Activated T-helper 1 cell treated with anti-CD3 and anti-CD28 coated beads, Interleukin-12 subunit alpha, Interleukin-12 subunit beta, Interleukin-2, Interleukin-4 antibody, amounts not matched to agents 30 ng/mL and 10 ng/mL and 1 ng/mL, durations not matched to agents 14 hours and 24 hours and 36 hours (primary cell): Measurements from ENCODE around the gene ASF1B. TPM values are rescaled to one million over a fixed set of nuclear protein-coding genes. Genes with fewer than 3 reads are reported as not detected.

Experiments
- DNase-seq: peaks from one replicate; pipeline ENCODE4 v3.0.0; 2021; ENCODE audit warnings: low spot score
- H3K27ac Mint-ChIP-seq: one replicate; pipeline ENCODE4 v1.8.0; 2021; ENCODE audit warnings: mild to moderate bottlenecking, mixed read lengths
- H3K27me3 Mint-ChIP-seq: one replicate; pipeline ENCODE4 v1.8.0; 2022; ENCODE audit warnings: mild to moderate bottlenecking, moderate library complexity, mixed read lengths; ENCODE audit not compliant: insufficient read depth
- H3K36me3 Mint-ChIP-seq: one replicate; pipeline ENCODE4 v1.8.0; 2021; ENCODE audit warnings: low read depth, mixed read lengths
- H3K4me1 Mint-ChIP-seq: one replicate; pipeline ENCODE4 v1.8.0; 2021; ENCODE audit warnings: low read depth, mixed read lengths
- H3K4me3 Mint-ChIP-seq: one replicate; pipeline ENCODE4 v1.8.0; 2021; ENCODE audit warnings: mild to moderate bottlenecking, moderate library complexity, mixed read lengths
- H3K9me3 Mint-ChIP-seq: one replicate; pipeline ENCODE4 v1.8.0; 2021; ENCODE audit warnings: mixed read lengths
- intact Hi-C: fragments of 100-400 bp; cut with micrococcal nuclease; formaldehyde crosslinking; loops from one replicate; pipeline ENCODE4 v1.15.1; 2024
- total RNA-seq: library from RNA; stranded (reverse); gene quantifications from 2 replicates; pipeline ENCODE4 v1.2.3, GENCODE V29; 2022

ASF1B gene
- total RNA-seq, 1 donor from 2014 or later: 76.3 TPM

- H3K36me3 Mint-ChIP-seq: no peaks in the 10 kb centered on the region
- H3K27ac Mint-ChIP-seq: peak overlapping the region; percentile 97
- intact Hi-C loops: loop anchor here (1.0 to 5.0 kb wide), 9 partner anchors 8 to 931 kb away; partner anchors contain the start of genes ASF1B, C19orf53, IER2 and PRKACA
- H3K4me1 Mint-ChIP-seq: peaks cover 8% of the 10 kb centered on the region
- peak overlapping the region; percentile 96 for H3K4me3 Mint-ChIP-seq
- H3K27me3 Mint-ChIP-seq: no peaks in the 10 kb centered on the region
- H3K9me3 Mint-ChIP-seq: no peaks in the 10 kb centered on the region
- peak; percentile 99 for DNase-seq
Observed at GRCh38 chr19:14080887-14081796, 55.2 kb downstream of the ASF1B start.

- intact Hi-C loops: no loop called here
- DNase-seq: no peak
- peaks cover 3% of the 10 kb centered on the region for H3K27me3 Mint-ChIP-seq
Observed at GRCh38 chr19:14078411-14078810, 58.0 kb downstream of the ASF1B start.

GRCh38 chr19:14073925-14074838, 62.2 kb downstream of the ASF1B start:
- intact Hi-C loops: loop anchor here (1.0 to 2.0 kb wide), 7 partner anchors 7 to 194 kb away; partner anchors contain the start of genes ASF1B, DCAF15 and SAMD1
- H3K4me3 Mint-ChIP-seq: peak overlapping the region; percentile 97
- peaks cover 16% of the 10 kb centered on the region for H3K4me1 Mint-ChIP-seq
- peaks cover 5% of the 10 kb centered on the region for H3K27me3 Mint-ChIP-seq
- no peaks in the 10 kb centered on the region for H3K36me3 Mint-ChIP-seq
- peak overlapping the region; percentile 98 for H3K27ac Mint-ChIP-seq
- DNase-seq: no peak
- H3K9me3 Mint-ChIP-seq: no peaks in the 10 kb centered on the region

More at GRCh38 chr19:14078411-14078810, 58.0 kb downstream of the ASF1B start:
- H3K36me3 Mint-ChIP-seq: no peaks in the 10 kb centered on the region
- no peaks in the 10 kb centered on the region for H3K9me3 Mint-ChIP-seq
- H3K27ac Mint-ChIP-seq: no peak overlapping the region
- H3K4me3 Mint-ChIP-seq: no peak overlapping the region
- peaks cover 24% of the 10 kb centered on the region for H3K4me1 Mint-ChIP-seq

- Mint-ChIP-seq H3K9me3 (no peaks in the 10 kb centered on the region), H3K27ac (peak overlapping the region; percentile 98), H3K4me1 (peaks cover 16% of the 10 kb centered on the region), H3K4me3 (peak overlapping the region; percentile 97), H3K36me3 (no peaks in the 10 kb centered on the region), H3K27me3 (peaks cover 5% of the 10 kb centered on the region)
- peak; percentile 78 for DNase-seq
- intact Hi-C loops: loop anchor here (1.0 to 2.0 kb wide), 6 partner anchors 8 to 193 kb away; partner anchors contain the start of genes ASF1B and DCAF15
Observed at GRCh38 chr19:14073261-14073924, 63.0 kb downstream of the ASF1B start.

GRCh38 chr19:14072535-14073260, 63.7 kb downstream of the ASF1B start, which contains the start of gene MISP3:
Gene MISP3 (plus strand): TSS chr19:14072786. CDS start chr19:14073310, 524 bp downstream.
- Mint-ChIP-seq H3K4me1 (peaks cover 16% of the 10 kb centered on the region), H3K27me3 (peaks cover 5% of the 10 kb centered on the region), H3K9me3 (no peaks in the 10 kb centered on the region), H3K36me3 (no peaks in the 10 kb centered on the region), H3K27ac (peak within 1 kb of the TSS; percentile 98), H3K4me3 (peak within 1 kb of the TSS; percentile 97)
- intact Hi-C loops: loop anchor here (1.0 to 2.0 kb wide), 6 partner anchors 9 to 192 kb away; partner anchors contain the start of genes ASF1B and DCAF15
- peak; percentile 33 for DNase-seq

- DNase-seq: no peak
- Mint-ChIP-seq H3K9me3 (no peaks in the 10 kb centered on the region), H3K4me3 (peak overlapping the region; percentile 37), H3K27me3 (peaks cover 8% of the 10 kb centered on the region), H3K36me3 (no peaks in the 10 kb centered on the region), H3K27ac (no peak overlapping the region), H3K4me1 (peaks cover 16% of the 10 kb centered on the region)
- intact Hi-C loops: no loop called here
Observed at GRCh38 chr19:14070268-14071050, 65.9 kb downstream of the ASF1B start.

Other genes starting within 250 kb of the ASF1B start
- gene BRME1, start 230.5 kb downstream of the ASF1B start, total RNA-seq: 16.6 and 20.5 TPM in 2 replicates
- 43.9 and 45.6 TPM in 2 replicates for gene CC2D1A, start 230.4 kb downstream of the ASF1B start, total RNA-seq
- gene PODNL1, start 198.2 kb downstream of the ASF1B start, total RNA-seq: not detected in 2 replicates
- 57.8 and 61.5 TPM in 2 replicates for gene DCAF15, start 184.1 kb downstream of the ASF1B start, total RNA-seq
- gene RFX1, start 130.3 kb downstream of the ASF1B start, total RNA-seq: 16.0 and 17.0 TPM in 2 replicates
- not detected in 2 replicates for gene RLN3, start 108.4 kb downstream of the ASF1B start, total RNA-seq
- 82.5 and 84.9 TPM in 2 replicates for gene IL27RA, start 104.8 kb downstream of the ASF1B start, total RNA-seq
- gene PALM3, start 74.5 kb downstream of the ASF1B start, total RNA-seq: 0.65 TPM in 1 of 2 replicates, not detected in the other
- 2.3 TPM in 2 replicates for gene MISP3, start 63.8 kb downstream of the ASF1B start, total RNA-seq
- gene C19orf67, start 50.8 kb downstream of the ASF1B start, total RNA-seq: 0.67 and 1.1 TPM in 2 replicates
- gene SAMD1, start 45.8 kb downstream of the ASF1B start, total RNA-seq: 130 TPM in 2 replicates
- 58.6 and 63.7 TPM in 2 replicates for gene PRKACA, start 18.8 kb downstream of the ASF1B start, total RNA-seq
- 11.6 and 12.4 TPM in 2 replicates for gene ADGRL1, start 69.6 kb upstream of the ASF1B start, total RNA-seq
- gene ADGRE5, start 244.9 kb upstream of the ASF1B start, total RNA-seq: 219 and 226 TPM in 2 replicates